Large intestine (tissue), 3 donors: ENCODE measurements around the gene NRG3. TPM values are rescaled to one million over a fixed set of nuclear protein-coding genes. Genes with fewer than 3 reads are reported as not detected.

Experiments
- DNase-seq, 2 donors: peaks; one replicate each; pipeline versions ENCODE4 v3.0.0 to v3.0.0-alpha.2; 2013
- H3K27ac ChIP-seq: one replicate; pipeline ENCODE4 v1.5.1; 2013; ENCODE audit warnings: low read length
- H3K27me3 ChIP-seq: 2 replicates; pipeline ENCODE4 v1.6.1; 2013; ENCODE audit warnings: low read length; ENCODE audit not compliant: control insufficient read depth, insufficient read depth
- H3K36me3 ChIP-seq: 2 replicates; pipeline ENCODE4 v1.6.1; 2013; ENCODE audit warnings: low read length; ENCODE audit not compliant: control insufficient read depth, insufficient read depth
- H3K4me1 ChIP-seq: one replicate; pipeline ENCODE4 v1.6.1; 2013; ENCODE audit warnings: low read length; ENCODE audit not compliant: control insufficient read depth, insufficient read depth
- H3K4me3 ChIP-seq: one replicate; pipeline ENCODE4 v1.5.1; 2013; ENCODE audit warnings: low read length
- H3K9me3 ChIP-seq: one replicate; pipeline ENCODE4 v1.6.1; 2013; ENCODE audit warnings: mild to moderate bottlenecking, low read depth, low read length, moderate library complexity; ENCODE audit not compliant: control insufficient read depth
- WGBS: methylation state at CpG from one replicate; pipeline ENCODE4 v1.1.5; 2013; ENCODE audit warnings: low lambda C conversion rate; ENCODE audit not compliant: insufficient coverage; 5-methylcytosine and 5-hydroxymethylcytosine counted together
- polyA plus RNA-seq: library from polyadenylated mRNA; unstranded; fragments of 120-200 nt; gene quantifications from one replicate; pipeline ENCODE4 v1.2.1, GENCODE V29; 2013

NRG3 gene
- polyA plus RNA-seq, 1 donor: 0.96 TPM

DNA sequence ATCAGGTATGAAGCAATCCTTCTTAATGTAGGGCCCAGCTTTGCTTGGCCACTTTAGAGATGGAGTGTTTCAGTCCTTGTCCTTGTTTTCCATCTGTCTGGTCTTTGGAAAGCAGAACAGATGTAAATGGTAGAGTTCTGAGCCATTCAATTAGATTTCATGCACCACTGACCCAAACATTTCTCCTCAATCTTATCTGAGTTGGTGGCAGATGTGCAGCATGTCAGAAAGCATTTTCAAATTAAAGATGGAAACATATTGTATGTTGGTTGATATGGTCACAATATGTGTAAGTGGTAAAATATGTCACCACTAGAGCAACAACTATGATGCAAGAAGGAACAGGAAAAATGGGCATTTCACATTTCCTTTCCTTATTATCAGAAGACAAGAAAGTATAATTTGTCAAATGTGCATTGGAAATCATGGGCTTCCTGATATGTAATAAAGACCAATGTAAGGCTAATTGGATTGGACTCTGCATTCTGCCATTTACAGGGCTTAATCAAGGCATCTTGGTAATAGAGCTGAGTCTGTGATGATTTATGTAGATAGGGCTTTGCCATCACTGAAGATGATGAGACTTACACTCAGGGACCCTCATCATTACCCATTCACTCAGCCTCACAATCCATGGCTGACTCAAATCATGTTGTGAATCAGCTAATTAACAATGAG is 750.7 kb downstream of the NRG3 start:
- DNase-seq: no peak
- H3K4me1 ChIP-seq: no peaks in the 10 kb centered on the region
- no peak overlapping the region for H3K27ac ChIP-seq
- no peaks in the 10 kb centered on the region for H3K36me3 ChIP-seq
- H3K4me3 ChIP-seq: no peak overlapping the region
- H3K9me3 ChIP-seq: no peaks in the 10 kb centered on the region
- no peaks in the 10 kb centered on the region for H3K27me3 ChIP-seq

DNA sequence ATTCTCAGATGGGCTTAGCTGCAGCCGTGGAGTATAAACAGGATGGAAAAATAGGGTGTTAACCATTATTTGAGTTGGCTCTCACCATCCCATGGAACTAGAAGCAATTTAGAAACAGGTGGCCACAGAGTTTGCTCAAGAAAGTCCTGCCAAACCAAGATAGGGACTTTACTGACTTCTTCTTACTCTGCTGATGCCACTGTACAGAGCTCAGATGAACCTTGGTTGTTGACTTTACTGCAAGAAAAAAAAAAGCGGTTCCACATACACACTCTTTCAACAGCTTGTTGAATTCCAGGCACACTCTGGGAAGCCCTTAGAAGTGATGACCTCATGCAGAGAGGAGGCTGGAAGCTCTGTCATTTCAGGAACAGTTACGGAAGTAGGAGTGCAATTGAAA is 753.4 kb downstream of the NRG3 start:
- 38% methylated on average over 1 of the region's 3 CpGs for WGBS
- H3K4me3 ChIP-seq: no peak overlapping the region
- no peaks in the 10 kb centered on the region for H3K9me3 ChIP-seq
- H3K27ac ChIP-seq: no peak overlapping the region
- H3K4me1 ChIP-seq: no peaks in the 10 kb centered on the region
- H3K27me3 ChIP-seq: no peaks in the 10 kb centered on the region
- H3K36me3 ChIP-seq: no peaks in the 10 kb centered on the region
- DNase-seq: peak; percentile 4 to 10

DNA sequence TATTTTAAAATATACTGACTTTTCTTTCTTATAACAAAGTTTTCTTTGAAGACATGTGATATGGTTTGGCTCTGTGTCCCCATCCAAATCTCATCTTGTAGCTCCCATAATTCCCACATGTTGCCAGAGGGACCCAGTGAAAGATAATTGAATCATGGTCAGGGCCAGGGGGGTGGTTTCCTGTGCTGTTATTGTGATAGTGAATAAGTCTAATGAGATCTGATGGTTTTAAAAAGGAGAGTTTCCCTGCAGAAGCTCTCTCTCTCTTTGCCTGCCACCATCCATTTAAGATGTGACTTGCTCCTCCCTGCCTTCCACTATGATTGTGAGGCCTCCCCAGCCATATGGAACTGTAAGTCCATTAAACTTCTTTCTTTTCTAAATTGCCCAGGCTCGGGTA is 768.1 kb downstream of the NRG3 start:
- H3K4me1 ChIP-seq: no peaks in the 10 kb centered on the region
- no peaks in the 10 kb centered on the region for H3K36me3 ChIP-seq
- DNase-seq: no peak
- H3K4me3 ChIP-seq: no peak overlapping the region
- no peaks in the 10 kb centered on the region for H3K27me3 ChIP-seq
- H3K9me3 ChIP-seq: no peaks in the 10 kb centered on the region
- no peak overlapping the region for H3K27ac ChIP-seq
- no CpG with 5 or more reads among the region's 1 CpG for WGBS

DNA sequence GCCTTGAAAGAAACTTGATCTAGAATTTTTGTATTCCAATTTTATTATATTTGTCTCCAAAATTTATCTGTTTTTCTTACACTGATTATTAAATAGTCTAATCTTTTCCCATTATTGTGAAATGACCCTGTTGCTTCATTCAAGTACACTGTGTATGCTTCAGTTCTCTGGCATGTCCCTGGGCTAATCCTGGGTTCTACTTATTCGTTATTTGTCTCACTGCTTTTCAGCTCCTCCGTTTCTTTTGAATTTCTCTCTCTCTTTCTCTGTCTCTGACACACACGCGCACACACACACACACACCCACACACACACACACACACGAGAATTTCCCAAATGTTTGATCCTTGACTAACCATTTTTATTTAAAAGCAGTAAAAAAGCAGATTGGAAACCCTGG is 768.6 kb downstream of the NRG3 start:
- H3K27ac ChIP-seq: no peak overlapping the region
- H3K4me1 ChIP-seq: no peaks in the 10 kb centered on the region
- no peaks in the 10 kb centered on the region for H3K36me3 ChIP-seq
- no peak overlapping the region for H3K4me3 ChIP-seq
- WGBS: 69% methylated on average over 3 of the region's 5 CpGs
- H3K9me3 ChIP-seq: no peaks in the 10 kb centered on the region
- H3K27me3 ChIP-seq: no peaks in the 10 kb centered on the region
- no peak for DNase-seq

DNA sequence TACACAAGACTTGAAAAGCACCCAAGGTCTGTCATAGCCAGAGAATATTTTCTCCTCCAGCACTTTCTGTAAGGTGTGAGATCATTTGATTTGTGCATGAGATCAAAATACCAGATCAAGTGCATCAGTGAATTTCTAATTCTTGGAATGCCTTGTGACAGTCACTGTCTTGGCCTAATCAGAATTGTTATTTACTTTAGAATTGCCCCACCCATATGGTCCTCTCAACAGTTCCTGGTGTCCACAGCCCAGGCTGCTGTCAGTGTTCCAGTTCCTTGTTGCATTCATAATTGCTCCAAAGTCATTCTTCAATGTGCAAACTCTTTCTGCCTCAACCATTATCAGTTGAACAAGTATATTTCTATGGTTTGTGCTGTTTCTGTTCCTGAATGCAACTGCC is 770.2 kb downstream of the NRG3 start:
- no peak for DNase-seq
- Histone ChIP-seq H3K36me3 (no peaks in the 10 kb centered on the region), H3K27ac (no peak overlapping the region), H3K4me1 (no peaks in the 10 kb centered on the region), H3K9me3 (no peaks in the 10 kb centered on the region), H3K27me3 (no peaks in the 10 kb centered on the region), H3K4me3 (no peak overlapping the region)

DNA sequence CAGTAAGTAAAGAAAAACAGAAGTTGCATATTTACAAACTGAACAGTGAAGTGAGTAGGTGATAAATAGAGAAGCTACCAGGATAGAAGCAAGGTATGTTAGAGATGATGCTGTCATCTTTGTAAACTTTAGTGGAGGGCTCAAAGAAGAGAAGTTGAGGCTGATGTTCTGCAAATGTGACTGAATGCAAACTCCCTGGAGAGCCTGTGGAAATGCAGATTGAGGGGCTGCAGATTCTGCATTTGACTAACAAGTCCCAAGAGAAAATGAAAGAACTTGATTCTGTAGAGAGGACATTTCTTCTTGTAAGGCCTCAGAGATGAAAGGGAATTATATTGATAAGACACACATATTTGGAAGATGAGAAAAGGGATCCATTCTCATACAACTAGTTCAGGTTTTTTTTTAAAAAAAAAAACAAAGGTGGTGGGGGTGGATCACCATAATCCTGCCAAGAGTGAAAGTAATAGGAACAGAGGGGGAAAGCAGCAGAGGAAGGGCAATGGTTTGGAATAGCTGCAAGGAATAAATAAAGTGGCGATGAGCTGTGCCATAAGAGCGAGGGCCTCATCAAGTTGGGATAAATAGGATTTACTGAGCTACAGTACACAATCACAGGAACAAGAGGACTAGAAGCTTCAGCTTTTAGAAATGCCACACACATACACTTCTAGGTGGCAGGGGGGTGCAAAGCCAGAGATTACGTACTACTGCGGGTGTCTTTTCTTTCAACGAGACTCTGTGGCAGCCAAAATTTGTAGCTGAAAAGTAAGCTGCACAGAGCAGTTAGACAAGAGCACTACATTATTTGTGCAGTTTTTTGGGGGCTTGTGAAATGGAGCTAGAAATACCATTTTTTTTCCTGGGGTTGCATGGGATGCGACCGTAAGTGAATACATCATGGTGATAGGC is 778.5 kb downstream of the NRG3 start:
- no peak for DNase-seq
- WGBS: 90% methylated on average over 2 of the region's 7 CpGs
- H3K9me3 ChIP-seq: no peaks in the 10 kb centered on the region
- H3K4me3 ChIP-seq: no peak overlapping the region
- no peaks in the 10 kb centered on the region for H3K27me3 ChIP-seq
- no peak overlapping the region for H3K27ac ChIP-seq
- H3K36me3 ChIP-seq: no peaks in the 10 kb centered on the region
- H3K4me1 ChIP-seq: no peaks in the 10 kb centered on the region

DNA sequence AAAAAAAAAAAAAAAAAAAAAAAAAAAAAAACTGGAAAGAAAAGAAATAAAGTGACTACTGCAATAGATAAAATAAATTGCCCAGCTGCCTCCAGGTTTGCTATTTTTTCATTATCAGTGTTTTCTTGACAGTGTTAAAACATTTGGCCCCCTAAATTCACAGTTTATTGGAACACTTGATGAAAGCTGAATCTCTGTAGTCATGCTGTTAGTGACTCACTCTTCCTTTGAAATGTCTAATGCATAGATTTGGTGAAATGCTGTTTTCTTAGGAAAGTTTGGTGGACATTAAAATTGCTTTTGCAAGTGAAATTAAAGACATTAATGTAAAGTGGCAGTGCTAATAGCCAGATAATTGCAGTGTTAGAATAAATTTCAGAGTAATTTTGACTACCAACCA is 785.2 kb downstream of the NRG3 start:
- Histone ChIP-seq H3K27me3 (no peaks in the 10 kb centered on the region), H3K27ac (no peak overlapping the region), H3K4me3 (no peak overlapping the region), H3K4me1 (no peaks in the 10 kb centered on the region), H3K36me3 (no peaks in the 10 kb centered on the region), H3K9me3 (no peaks in the 10 kb centered on the region)
- DNase-seq: no peak

DNA sequence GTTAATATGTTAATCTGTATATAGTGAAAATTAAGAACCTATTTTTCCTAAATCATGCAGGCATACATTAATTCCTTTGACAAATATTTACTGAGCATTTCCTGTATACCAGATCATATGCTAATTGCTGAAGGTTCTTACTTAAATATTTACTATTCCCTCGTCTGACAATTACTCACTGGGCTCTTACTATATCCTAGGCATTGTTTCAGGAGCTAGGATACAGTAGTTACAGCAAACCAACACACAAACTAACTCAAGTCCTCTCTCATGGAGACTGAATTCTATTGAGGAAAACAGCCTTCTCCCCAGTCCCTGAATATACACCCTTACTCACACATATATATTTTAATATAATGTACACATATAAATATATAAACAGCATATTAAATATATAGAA is 786.0 kb downstream of the NRG3 start:
- H3K36me3 ChIP-seq: no peaks in the 10 kb centered on the region
- no peaks in the 10 kb centered on the region for H3K27me3 ChIP-seq
- no peaks in the 10 kb centered on the region for H3K9me3 ChIP-seq
- no peak for DNase-seq
- H3K4me1 ChIP-seq: no peaks in the 10 kb centered on the region
- no peak overlapping the region for H3K4me3 ChIP-seq
- H3K27ac ChIP-seq: no peak overlapping the region
- 60% methylated on average over 1 of the region's 1 CpG for WGBS

DNA sequence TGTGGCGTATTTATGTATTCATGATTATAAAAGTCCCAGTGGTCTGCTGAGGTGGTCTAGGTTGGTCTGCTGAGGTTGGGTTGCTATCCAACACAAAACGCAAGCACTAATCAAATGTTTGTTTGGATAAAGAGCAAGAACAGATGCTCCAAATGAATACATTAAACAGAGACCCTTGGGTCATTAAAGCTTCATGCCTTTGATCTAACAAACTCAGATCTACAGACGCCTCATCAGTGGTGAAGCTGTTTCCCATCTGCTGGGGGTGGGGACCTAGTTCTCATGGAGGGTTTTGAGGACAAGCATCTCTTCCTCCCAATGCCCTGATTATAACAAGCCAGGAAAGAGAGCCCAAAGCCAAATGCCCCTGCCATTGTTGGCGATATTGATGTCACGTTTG is 786.7 kb downstream of the NRG3 start:
- 90% methylated on average over 2 of the region's 5 CpGs for WGBS

DNA sequence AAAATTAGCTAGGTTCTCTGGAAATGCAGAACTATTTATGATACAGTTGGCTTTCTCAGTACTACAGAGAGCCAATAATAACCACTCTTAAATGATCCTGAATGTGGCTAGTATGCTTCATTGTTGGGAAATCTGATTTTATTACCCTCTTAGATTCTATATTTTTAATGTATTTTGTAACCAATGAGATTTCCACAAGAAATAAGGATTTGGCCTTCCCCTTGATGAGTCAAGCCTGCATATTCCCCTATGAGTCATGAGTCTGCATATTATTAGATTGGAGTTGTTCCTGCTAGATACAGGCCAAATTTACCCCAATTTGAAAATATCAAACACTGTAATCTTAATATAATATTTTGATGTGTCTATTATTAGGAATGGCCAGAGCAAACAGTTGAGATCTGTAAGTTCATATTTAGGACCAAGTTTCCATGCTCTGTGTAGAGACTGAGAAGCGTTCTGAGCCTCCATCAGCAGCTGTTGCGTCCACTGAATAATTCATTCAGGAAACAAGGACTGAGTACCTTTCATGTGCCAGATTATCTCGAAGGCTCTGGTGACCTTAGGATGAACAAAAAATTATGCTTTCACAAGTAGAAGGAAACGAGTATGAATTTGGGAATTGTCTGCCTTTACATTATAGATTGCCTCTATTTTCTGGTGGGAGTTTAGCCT is 793.4 kb downstream of the NRG3 start:
- H3K4me3 ChIP-seq: no peak overlapping the region
- H3K9me3 ChIP-seq: no peaks in the 10 kb centered on the region
- 67% methylated on average over 1 of the region's 4 CpGs for WGBS
- no peaks in the 10 kb centered on the region for H3K36me3 ChIP-seq
- no peaks in the 10 kb centered on the region for H3K27me3 ChIP-seq
- no peak overlapping the region for H3K27ac ChIP-seq
- no peaks in the 10 kb centered on the region for H3K4me1 ChIP-seq
- DNase-seq: no peak

More for the DNA sequence above, 786.7 kb downstream of the NRG3 start:
- Histone ChIP-seq H3K27ac (no peak overlapping the region), H3K9me3 (no peaks in the 10 kb centered on the region), H3K27me3 (no peaks in the 10 kb centered on the region), H3K4me1 (no peaks in the 10 kb centered on the region), H3K36me3 (no peaks in the 10 kb centered on the region), H3K4me3 (no peak overlapping the region)
- peak in 1 of 2 donors; percentile 3 for DNase-seq
